Occipital lobe (tissue), 2 donors: ENCODE data around the gene USP12. TPM values are rescaled to one million over a fixed set of nuclear protein-coding genes. Genes with fewer than 3 reads are reported as not detected.
"Not testable (repeated sequence)": the region's sequence is repeated elsewhere in the genome, so short reads cannot be mapped to it uniquely, and the experiment has no call there.

Experiments used
- DNase-seq: peaks from one replicate; lab custom pipeline; 2025; lab: John Stamatoyannopoulos, UW
- total RNA-seq: library from RNA; depleted of rRNA; stranded (reverse); fragments of >200 nt; gene quantifications from one replicate; pipeline ENCODE4 v1.2.3, GENCODE V29; 2014

USP12 gene
- total RNA-seq, 1 donor from 2014 or later, result 67.4 TPM

- DNase-seq, result no peak
Observed at GRCh38 chr13:27124571-27124970, 47.0 kb downstream of the USP12 start.

- DNase-seq, result not testable (repeated sequence)
Observed at GRCh38 chr13:27123445-27123844, 48.2 kb downstream of the USP12 start.

GRCh38 chr13:27122036-27122435, 49.6 kb downstream of the USP12 start:
- no peak for DNase-seq

GRCh38 chr13:27120811-27121210, 50.8 kb downstream of the USP12 start:
- DNase-seq, result no peak

DNA sequence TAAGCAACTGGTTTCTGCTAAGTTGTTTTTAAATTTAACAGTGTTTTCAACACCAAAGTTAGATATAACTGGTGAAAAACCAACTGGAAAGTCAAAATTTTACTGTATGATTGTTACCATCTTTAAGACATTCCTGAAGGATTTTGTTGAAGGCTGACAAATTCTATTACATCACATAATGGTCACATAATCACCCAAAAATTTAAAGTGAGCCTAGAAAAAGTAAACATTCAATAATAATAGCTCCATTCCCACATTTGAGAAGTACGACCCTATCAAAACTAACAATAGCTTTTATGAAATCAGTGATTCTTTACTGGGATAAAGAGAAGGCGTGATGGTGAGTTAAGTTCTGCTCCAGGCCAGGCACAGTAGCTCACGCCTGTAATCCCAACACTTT, 51.6 kb downstream of the USP12 start:
- DNase-seq, result no peak

GRCh38 chr13:27118428-27119054, 53.1 kb downstream of the USP12 start:
- no peak for DNase-seq

DNA sequence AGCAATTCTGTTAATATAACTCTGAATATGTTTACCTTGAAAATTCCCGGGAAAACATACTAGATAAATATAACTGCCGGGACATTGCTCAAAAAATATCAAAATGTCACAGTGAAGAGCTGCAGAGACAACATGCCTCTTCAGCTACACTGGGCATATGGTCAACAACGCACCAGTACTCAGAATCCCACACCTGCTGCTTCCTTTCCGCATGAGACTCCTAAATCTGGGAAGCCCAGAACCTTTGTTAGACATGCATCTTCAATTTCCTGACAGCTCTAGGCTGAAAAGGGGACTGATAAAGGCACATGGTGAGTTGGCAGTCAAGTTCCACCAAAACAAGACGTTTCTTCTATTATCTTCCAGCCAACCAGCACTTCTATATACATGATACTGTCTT, 53.7 kb downstream of the USP12 start:
- no peak for DNase-seq

DNA sequence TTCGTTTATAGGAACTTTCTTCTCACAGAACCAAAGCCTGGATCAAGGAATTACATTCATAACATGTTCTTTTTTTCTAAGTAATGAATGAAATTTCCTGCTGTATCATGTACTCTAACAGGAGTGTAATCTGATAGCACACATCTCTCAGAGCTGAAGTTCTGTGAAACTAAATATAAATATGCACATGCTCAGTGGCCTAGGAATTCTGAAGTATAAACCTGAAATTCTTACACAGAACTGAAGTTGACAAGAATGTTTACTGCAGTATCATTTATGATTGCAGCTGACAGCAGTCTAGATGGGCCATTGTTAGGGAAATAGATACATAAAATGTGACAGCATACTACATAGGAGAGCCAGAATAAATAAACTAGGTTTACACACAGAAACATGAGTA, 54.5 kb downstream of the USP12 start:
- DNase-seq, result no peak

DNA sequence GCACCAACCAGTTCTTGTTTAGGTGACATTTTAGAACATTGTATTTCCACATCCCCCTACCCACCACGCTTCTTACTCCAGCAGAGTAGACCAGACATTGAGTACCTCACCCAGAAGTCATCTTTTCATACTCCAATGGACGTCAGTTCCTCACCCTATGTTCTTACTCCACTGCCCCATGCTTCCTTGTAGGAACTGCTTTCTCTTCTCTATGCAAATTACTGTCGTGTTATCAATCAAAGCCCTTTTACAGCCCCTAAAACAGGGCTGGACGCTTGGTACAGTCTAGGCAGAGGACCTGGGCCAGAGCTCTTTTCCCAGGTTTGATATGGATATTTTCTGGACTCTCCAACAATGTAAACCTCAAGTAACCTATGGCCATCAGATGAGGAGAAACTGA, 58.2 kb downstream of the USP12 start:
- no peak for DNase-seq

GRCh38 chr13:27112006-27112405, 59.6 kb downstream of the USP12 start:
- DNase-seq, result no peak

DNA sequence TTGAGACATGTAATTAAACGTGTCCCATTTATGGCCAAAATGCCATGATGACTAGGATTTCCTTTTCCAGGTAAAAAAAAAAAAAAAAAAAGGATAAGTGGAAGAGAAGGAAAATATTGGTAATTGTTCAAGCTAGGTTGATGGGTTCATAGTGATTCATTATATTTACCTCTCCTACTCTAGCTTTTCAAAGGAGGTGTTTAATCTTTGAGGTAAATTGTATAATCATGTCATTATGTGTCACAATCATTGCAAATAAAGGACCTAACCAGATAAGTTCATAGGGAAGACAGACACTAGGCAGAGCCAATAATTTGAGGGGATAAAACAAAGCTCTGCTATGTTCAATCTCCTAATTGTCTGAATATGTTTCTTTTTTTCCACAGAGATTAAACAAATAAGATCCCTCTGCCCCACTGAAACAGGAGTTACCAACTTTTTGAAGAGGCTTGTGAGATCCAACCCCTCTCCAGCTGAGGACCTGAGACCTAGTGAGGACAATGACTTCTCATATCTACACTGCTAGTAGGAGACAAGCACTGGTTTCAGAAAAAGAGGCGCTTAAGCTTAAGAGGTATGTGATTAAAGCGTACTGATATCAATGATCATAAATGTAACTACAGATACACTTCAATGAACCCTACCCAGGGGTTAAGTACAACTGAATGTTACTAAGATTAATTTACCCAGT, 61.4 kb downstream of the USP12 start:
- DNase-seq, result no peak

DNA sequence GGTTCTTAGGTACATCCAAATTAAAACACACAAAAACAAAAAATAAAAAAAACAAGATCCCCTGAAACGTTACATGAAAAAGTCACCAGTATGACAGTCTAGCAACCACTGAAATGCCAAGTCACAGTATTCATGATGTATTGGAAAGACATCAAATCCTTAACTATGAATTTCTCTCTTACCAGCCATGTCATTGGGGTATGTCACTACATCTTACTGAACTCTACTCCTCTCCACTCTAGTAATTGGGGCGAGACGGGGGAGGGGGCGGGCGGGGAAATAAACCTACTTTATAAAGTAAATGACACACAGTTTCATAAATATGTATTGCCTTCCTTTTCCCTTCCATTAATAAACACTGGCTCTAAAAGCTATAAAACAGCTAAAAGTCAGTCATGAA, 65.5 kb downstream of the USP12 start:
- no peak for DNase-seq

GRCh38 chr13:27104606-27105005, 67.0 kb downstream of the USP12 start:
- no peak for DNase-seq

DNA sequence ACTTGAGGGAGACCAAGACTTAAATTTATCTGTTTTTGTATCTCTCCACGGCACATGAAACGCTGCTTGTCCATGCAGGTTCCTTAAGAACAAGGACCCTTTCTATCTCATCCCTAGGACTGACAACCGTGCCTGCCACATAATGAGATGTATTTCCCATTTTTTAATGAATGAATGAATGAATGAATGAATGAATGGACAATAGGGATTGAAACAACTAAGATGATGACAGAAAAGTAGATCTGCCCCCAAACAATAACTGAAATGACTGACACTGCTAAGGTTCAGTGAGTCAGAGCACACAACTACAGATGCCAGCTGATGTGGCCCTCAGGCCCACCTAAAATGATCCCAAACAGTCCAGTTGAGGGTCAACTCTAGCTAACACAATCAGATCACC, 69.8 kb downstream of the USP12 start:
- no peak for DNase-seq

- DNase-seq, result no peak
Observed at GRCh38 chr13:27101289-27101688, 70.3 kb downstream of the USP12 start.

GRCh38 chr13:27097691-27098090, 73.9 kb downstream of the USP12 start:
- DNase-seq, result no peak

DNA sequence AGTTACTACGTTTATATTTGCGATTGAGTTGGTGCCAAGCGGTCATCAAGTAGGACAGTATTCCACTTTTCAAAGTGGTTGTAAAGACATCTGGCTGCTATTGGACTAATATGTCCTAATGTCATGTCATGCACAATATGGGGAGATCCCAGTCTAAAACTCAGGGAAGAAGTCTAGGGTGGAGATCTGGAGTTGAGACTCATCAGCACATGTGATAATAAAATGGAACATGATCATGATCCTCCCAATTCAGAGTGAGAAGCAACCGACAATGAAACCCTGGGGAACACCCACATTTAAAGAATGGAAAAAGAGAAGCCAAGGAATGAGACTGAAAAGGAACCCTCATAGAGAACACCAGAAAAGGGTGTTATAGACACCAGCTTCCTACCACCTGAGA, 80.2 kb downstream of the USP12 start:
- no peak for DNase-seq

DNA sequence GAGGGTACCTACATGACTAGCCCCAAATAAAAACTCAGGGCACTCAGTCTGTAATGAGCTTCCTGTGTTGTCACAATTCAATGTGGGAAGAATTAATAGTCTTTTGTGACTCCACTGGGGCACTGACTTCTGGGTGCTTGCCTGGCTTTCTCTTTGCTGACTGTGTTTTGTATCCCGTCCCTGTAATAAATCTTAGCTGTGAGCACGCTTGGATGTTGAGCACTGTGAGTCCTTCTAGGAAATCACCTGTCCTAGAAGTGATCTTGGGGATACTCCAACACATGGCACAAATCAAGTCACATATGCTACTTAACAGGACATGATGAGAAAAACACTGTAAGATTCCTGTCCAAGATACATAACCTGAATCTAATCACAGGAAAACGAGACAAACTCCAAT, 83.0 kb downstream of the USP12 start:
- DNase-seq, result no peak

GRCh38 chr13:27086599-27087265, 84.9 kb downstream of the USP12 start:
- DNase-seq, result no peak

DNA sequence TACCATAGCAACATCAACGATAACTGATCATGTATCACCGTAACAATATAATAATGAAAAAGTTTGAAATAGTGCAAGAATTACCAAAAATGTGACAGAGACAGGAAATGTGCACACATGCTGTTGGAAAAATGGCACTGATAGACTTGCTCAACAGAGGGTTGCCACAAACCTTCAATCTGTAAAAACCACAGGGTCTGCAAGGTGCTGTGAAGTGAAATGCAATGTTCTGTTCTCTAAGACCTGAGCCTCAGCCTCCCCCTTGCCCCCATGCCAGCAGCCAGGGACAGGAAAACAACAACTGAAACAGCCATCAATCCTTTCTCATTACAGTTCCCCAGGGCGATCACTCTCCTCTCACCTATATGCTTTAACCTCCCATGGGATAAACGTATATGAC, 88.4 kb downstream of the USP12 start:
- DNase-seq, result no peak

DNA sequence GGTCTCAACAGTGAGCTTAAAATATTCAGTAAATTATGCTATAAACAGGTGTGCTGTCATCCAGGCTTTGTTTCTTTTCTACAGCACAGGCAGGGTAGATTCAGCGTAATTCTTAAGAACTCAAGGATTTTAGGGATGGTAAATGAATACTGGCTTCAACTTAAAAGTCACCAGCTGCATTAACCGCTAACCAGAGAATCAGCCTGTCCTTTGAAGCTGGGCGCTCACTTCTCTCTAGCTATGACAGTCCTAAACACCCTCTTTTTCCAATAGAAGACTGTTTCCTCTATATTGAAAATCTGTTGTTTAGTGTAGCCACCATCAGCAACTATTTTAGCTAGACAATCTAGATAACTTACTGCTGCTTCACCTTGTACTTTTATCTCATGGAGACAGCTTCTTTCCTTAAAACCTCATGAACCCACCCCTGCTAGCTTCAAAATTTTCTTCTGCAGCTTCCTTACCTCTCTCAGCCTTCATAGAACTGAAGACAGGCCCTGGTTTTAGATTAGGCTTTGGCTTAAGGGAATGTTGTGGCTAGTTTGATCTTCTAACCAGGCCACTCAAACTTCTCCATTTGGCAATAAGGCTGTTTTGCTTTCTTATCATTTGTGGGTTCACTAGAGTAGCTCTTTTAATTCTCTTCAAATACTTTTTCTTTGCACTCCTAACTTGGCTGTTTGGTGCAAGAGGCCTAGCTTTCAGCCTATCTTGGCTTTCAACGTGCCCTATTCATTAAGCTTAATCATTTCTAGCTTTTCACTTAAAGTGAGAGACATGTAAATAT, 89.5 kb downstream of the USP12 start:
- no peak for DNase-seq
